GM18520 (cell line): Measurements from ENCODE around the gene MAPK8IP2.
"Not testable (repeated sequence)": the region's sequence is repeated elsewhere in the genome, so short reads cannot be mapped to it uniquely, and the experiment has no call there.

ENCODE experiments used
- ATAC-seq: cut with Tn5 transposase; IDR thresholded peaks from one replicate; pipeline ENCODE4 v1.9.1; 2021; ENCODE audit not compliant: unreplicated experiment

The MAPK8IP2 gene

GRCh38 chr22:50633771-50634170, 33.2 kb downstream of the MAPK8IP2 start:
- no peak for ATAC-seq

GRCh38 chr22:50635591-50635990, 35.0 kb downstream of the MAPK8IP2 start:
- ATAC-seq = no peak

GRCh38 chr22:50640296-50640695, 39.7 kb downstream of the MAPK8IP2 start:
- not testable (repeated sequence) for ATAC-seq

- no peak for ATAC-seq
Measured at GRCh38 chr22:50640857-50641647, 40.5 kb downstream of the MAPK8IP2 start.

- ATAC-seq = no peak
Measured at GRCh38 chr22:50641696-50642607, 41.4 kb downstream of the MAPK8IP2 start.

- not testable (repeated sequence) for ATAC-seq
Measured at GRCh38 chr22:50643021-50643820, 42.6 kb downstream of the MAPK8IP2 start.

- not testable (repeated sequence) for ATAC-seq
Measured at GRCh38 chr22:50643821-50644101, 43.2 kb downstream of the MAPK8IP2 start.

- ATAC-seq = no peak
Measured at GRCh38 chr22:50653256-50653655, 52.7 kb downstream of the MAPK8IP2 start.

GRCh38 chr22:50654664-50655063, 54.1 kb downstream of the MAPK8IP2 start:
- ATAC-seq = not testable (repeated sequence)

- ATAC-seq = no peak
Measured at GRCh38 chr22:50656122-50657070, 55.8 kb downstream of the MAPK8IP2 start.

- ATAC-seq = no peak
Measured at GRCh38 chr22:50657925-50658324, 57.3 kb downstream of the MAPK8IP2 start.

GRCh38 chr22:50659711-50660110, 59.1 kb downstream of the MAPK8IP2 start:
- not testable (repeated sequence) for ATAC-seq

GRCh38 chr22:50660306-50660705, 59.7 kb downstream of the MAPK8IP2 start:
- no peak for ATAC-seq
